Measurements from ENCODE around the gene B4GALT2.
A peak's percentile ranks its signal among the peaks of the same experiment; 100 is the strongest.

The B4GALT2 gene

GRCh38 chr1:43987159-43987902 lies 8.3 kb downstream of the B4GALT2 start:
- no peak for DNase-seq

- no peak for DNase-seq
Observed at GRCh38 chr1:43990271-43991199, 11.5 kb downstream of the B4GALT2 start.

- DNase-seq: no peak
Observed at GRCh38 chr1:43991200-43991475, 12.1 kb downstream of the B4GALT2 start.

- DNase-seq: peak; percentile 81
Observed at GRCh38 chr1:43991476-43992231, 12.6 kb downstream of the B4GALT2 start, which contains the start of gene CCDC24. Gene CCDC24 (plus strand): TSS chr1:43991599. CDS start chr1:43991879, 280 bp downstream.

GRCh38 chr1:43992232-43992995 lies 13.4 kb downstream of the B4GALT2 start:
- no peak for DNase-seq

- no peak for DNase-seq
Observed at GRCh38 chr1:43993206-43993914, 14.3 kb downstream of the B4GALT2 start.

GRCh38 chr1:43994071-43994470 lies 15.1 kb downstream of the B4GALT2 start:
- DNase-seq: no peak

- no peak for DNase-seq
Observed at GRCh38 chr1:43994794-43995790, 16.1 kb downstream of the B4GALT2 start.

- no peak for DNase-seq
Observed at GRCh38 chr1:43995984-43996732, 17.1 kb downstream of the B4GALT2 start.

- DNase-seq: no peak
Observed at GRCh38 chr1:43996733-43997115, 17.7 kb downstream of the B4GALT2 start.

GRCh38 chr1:43997295-43997999 lies 18.4 kb downstream of the B4GALT2 start:
- no peak for DNase-seq

GRCh38 chr1:43998000-43998378 lies 19.0 kb downstream of the B4GALT2 start:
- no peak for DNase-seq

- no peak for DNase-seq
Observed at GRCh38 chr1:43999455-43999854, 20.4 kb downstream of the B4GALT2 start.

- no peak for DNase-seq
Observed at GRCh38 chr1:44000122-44000665, 21.2 kb downstream of the B4GALT2 start.

GRCh38 chr1:44002165-44002564 lies 23.2 kb downstream of the B4GALT2 start:
- no peak for DNase-seq

GRCh38 chr1:44002606-44003157 lies 23.7 kb downstream of the B4GALT2 start:
- no peak for DNase-seq

- DNase-seq: no peak
Observed at GRCh38 chr1:44008259-44008658, 29.2 kb downstream of the B4GALT2 start.

- DNase-seq: no peak
Observed at GRCh38 chr1:44010935-44011471, 32.0 kb downstream of the B4GALT2 start.

Data from CD4-positive, alpha-beta T cell treated with Interleukin-10 for 1 hour (primary cell).